SK-MEL-5 (cell line): ENCODE data around the gene SP100. TPM values are rescaled to one million over a fixed set of nuclear protein-coding genes. Genes with fewer than 3 reads are reported as not detected.
"Not testable (repeated sequence)": the region's sequence is repeated elsewhere in the genome, so short reads cannot be mapped to it uniquely, and the experiment has no call there.

ENCODE experiments used
- DNase-seq: peaks from one replicate; pipeline ENCODE4 v3.0.0-alpha.2; 2016; ENCODE audit warnings: low read depth, low spot score
- in situ Hi-C: cut with HindIII; loops from 2 replicates; pipeline ENCODE4 v1.10.0; 2016; ENCODE audit warnings: low sequenced_read_pairs, high pct_unique_total_duplicates, low pct_unique_long_range_greater_than_20kb
- total RNA-seq: library from RNA; depleted of rRNA; stranded (reverse); fragments of >200 nt; shearing (Covaris generic); gene quantifications from 2 replicates; pipeline ENCODE4 v1.2.3, GENCODE V29; 2014

Gene SP100
- total RNA-seq, 1 experiment from 2014 or later, result 44.3 TPM

GRCh38 chr2:230447455-230448451, 31.8 kb downstream of the SP100 start:
- DNase-seq, result no peak
- in situ Hi-C loops, result no loop called here

DNA sequence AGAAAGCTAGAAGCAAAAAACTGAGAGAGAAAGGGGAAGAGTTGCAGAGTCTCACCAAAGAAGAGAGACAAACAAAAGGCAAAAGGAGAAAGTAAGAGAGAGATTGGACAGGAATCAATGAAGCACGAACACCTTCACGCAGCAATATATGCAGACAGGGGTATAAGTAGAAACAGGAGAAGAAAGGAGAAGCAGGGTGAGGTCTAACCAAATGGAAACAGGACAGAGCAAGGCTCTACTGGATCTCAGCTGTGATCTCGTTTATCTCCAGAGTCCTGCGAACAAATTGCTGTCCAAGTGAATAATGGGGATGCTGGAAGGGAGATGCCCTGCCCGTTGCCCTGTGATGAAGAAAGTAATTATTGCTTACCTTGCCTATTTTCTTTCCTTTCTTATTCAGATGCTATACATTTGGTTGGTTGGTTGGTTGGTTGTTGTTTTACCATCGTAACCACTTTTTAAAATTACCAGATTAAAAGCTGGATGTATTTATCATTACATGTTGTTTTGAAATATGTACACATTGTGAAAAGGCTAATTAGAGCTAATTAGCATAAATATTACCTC, 34.0 kb downstream of the SP100 start:
- in situ Hi-C loops, result no loop called here
- no peak for DNase-seq

DNA sequence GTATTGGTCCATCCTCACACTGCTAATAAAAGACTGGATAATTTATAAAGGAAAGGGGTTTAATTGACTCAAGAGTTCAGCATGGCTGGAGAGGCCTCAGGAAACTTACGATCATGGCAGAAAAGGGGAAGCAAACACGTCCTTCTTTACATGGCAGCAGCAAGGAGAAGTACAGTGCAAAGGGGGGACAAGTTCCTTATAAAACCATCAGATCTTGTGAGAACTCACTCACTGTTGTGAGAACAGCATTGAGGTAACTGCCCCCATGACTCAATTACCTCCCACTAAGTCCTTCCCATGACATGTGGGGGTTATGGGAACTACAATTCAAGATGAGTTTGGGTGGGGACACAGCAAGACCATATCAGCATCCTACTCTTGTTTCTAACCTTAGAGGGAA, 37.0 kb downstream of the SP100 start:
- DNase-seq, result no peak
- in situ Hi-C loops, result no loop called here

DNA sequence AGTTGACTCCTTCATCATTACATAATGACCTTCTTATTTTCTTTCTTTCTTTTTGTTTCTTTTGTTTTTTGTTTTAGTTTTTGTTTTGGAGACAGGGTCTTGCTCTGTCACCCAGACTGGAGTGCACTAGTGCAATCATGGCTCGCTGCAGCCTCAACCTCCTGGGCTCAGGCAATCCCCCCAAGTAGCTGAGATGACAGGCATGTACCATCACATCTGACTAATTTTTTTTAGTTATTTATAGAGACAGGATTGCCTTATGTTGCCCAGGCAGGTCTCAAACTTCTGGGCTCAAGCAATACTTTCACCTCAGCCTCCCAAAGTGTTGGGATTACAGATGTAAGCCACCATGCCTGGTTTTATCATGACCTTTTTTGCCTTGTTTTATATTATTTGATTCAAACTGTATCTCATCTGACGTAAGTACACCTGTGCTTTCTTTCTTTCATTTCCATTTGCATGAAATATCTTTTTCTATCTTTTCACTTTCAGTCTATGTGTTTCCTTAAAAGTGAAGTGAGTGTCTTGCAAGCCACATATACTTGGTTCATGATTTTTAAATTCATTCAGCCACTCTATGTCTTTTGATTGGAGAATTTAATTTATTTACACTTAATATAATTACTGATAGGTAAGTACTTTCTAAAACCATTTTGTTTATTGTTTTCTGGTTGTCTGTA, 39.1 kb downstream of the SP100 start:
- no peak for DNase-seq
- in situ Hi-C loops, result no loop called here

DNA sequence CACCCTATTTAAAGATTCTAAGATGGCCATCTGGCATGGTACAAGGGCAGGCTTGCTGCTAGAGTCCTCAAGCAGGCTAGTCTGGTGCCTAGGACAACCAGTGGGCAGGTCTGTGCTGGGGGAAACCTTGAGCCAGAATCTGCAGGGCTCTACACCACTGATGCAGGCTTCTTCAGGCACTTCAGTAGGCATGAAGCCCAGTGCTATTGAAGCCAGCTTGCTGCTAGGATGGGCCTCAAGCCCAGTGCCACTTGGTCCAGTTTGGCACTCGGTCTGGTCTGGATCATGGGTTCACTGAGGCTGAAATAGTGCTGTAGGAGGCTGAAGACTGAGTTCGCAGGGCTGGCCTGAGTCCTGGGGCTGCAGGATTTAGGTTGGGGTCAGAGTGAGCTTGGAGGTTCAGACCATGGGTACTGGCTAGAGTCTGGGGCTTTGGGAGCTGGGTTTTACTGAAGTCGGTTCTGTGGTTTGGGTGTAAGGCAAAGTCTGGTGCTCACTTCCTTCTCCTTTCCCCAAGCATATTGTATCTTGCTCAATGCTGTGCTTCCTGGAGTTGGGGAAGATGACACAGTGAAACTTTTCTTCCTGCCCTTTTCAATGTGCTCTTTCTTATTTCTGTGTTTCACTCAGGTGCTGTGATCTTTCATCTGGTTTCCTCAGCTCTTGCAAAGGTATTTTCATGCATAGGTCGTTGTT, 41.2 kb downstream of the SP100 start:
- in situ Hi-C loops, result no loop called here
- no peak for DNase-seq

- in situ Hi-C loops, result no loop called here
- no peak for DNase-seq
These were observed 41.8 kb downstream of the SP100 start for GRCh38 chr2:230457793-230458192.

GRCh38 chr2:230459216-230459615, 43.2 kb downstream of the SP100 start:
- in situ Hi-C loops, result no loop called here
- no peak for DNase-seq

DNA sequence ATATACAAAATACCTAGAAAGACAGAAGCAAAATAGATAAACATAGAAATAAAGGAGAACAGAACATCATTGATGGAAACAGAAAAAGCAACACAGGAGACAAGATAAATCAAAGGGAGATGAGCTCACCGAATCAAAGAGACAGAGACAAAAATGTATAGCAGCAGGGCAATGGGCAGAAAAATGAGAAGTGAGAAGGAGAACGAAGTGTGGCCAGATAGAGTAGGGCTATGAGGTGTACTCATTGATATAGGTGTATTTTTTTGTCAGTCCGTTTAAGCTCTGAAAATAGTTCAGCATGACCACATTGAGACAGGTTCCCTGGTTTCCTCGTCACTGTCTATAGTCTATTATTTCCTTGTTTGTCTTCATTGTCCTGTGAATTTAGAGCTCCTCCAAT, 55.1 kb downstream of the SP100 start:
- DNase-seq, result no peak
- in situ Hi-C loops, result no loop called here

DNA sequence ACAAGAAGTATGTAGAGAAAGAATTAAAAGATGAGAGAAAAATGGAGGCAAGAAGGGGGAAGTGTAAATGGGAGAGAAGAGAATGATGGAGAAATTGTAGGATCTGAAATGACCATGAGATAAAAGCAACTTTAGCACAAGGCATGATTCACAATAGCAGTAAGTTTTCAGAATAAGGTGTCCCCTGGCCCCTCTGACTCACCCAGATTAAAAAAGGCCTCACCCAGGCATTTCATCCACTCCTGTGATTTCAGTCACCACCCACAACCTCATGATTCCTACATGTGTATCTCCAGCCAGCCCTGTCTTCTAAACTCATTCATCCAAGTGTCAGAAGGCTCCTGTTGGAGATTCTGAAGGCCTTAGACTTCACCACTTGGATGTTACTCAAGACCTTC, 56.6 kb downstream of the SP100 start:
- in situ Hi-C loops, result no loop called here
- DNase-seq, result no peak

DNA sequence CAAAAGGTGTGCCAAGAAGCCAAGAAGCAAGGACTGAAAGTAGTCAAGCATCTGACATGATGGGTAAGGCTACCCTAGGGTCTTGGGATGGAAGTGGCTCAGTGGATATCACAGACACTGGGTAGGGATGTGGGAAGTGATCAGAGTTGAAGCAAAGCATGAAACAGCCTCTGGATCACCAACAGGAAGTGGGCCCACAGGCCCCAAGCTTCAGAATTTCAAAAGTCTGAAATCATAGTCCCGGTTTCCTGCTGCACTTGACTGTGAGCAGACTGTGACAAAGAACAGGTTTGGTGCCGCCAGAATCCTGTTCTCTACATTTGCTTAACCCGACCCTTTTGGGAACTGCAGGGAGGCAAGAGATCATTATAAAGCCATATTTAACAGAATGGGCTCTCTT, 57.4 kb downstream of the SP100 start:
- in situ Hi-C loops, result no loop called here
- no peak for DNase-seq

DNA sequence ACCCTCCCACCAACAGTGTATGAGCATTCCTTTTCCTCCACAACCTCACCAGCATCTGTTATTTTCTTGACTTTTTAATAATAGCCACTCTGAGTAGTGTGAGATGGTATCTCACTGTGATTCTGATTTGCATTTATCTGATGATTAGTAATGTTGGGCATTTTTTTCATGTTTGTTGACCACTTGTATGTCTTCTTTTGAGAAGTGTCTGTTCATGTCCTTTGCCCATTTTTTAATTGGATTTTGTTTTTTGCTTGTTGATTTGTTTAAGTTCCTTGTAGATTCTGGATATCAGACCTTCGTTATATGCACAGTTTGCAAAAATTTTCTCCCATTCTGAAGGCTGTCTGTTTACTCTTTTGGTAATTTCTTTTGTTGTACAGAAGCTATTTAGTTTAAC, 59.1 kb downstream of the SP100 start:
- in situ Hi-C loops, result no loop called here
- DNase-seq, result no peak

DNA sequence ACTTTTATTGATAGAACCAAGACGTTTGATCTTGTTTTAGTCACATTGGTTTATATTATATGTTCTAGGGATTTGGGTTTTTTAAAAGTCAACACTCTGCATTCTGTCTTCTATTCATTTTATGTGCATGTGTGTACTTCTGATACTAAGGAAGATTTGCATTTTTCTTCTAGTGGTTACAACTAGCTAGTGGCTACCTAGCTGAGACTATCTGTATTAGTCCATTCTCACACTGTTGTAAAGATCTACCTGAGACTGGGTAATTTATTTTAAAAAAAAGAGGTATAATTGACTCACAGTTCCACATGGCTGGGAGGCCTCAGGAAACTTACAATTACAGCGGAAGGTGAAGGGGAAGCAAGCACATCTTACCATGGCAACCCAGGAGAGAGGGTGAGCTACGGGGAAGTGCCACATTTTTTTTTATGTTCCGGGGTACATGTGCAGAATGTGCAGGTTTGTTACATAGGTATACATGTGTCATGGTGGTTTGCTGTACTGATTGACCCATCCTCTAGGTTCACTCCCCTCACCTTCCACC, 69.9 kb downstream of the SP100 start:
- in situ Hi-C loops, result no loop called here
- no peak for DNase-seq

DNA sequence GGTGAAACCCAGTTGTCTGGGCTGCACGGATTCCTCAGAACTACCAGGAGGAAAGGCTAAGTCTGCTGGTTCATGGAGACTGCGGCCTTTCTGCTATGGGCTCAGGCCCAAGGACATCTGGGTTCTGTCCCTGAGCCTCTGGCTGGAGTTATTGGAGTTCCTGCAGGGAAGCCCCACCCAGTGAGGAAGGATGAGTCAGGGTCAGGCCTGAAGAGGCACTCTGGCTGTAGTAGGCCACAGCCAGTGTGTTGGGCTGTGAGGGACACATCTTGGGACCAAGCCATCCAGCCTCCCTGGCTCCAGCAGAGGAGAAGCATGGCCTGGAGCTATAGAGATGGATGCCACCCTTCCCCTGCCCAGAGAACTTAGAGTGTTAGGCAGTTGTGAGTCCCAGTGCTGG, 75.2 kb downstream of the SP100 start:
- DNase-seq, in situ Hi-C loops: not testable (repeated sequence)

- in situ Hi-C loops, result no loop called here
- DNase-seq, result no peak
These were observed 76.1 kb downstream of the SP100 start for GRCh38 chr2:230492107-230492506.

DNA sequence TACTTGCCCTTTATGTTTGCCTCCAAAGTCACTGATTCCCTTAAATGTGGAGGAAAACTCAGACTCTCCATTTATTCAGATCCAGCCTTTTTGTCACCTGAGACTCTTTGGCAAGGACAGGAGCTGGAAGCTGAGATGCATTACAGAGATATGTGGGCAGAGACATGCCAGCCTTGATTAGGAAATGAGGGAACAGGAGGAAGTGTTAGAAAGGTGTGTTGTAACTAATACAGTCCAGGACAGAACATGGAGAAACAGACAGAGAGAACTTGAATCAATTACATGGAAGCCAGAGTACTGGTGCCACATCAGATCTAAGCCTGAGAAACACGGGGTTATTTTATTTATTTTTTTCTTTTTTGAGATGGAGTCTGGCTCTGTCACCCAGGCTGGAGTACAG, 79.0 kb downstream of the SP100 start:
- in situ Hi-C loops, result no loop called here

DNA sequence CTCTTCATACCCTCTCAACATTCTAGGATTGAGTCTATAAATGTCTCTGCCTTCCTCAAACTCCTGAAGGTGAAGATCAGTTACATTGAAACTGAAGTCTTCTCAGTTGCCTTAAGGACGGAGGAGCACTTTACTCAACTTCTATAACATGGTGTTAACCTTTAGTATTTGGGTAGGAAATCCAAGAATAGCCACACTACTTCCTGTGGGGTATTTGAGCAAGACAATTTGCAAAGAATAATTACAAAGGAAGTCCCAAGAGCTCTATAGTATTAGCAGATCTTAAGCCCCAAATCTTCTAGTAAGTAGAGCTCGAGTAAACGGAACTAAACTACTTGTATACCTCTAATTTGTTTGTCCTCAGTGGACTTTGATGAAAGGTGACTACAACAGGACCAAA, 80.9 kb downstream of the SP100 start:
- in situ Hi-C loops, result no loop called here
- no peak for DNase-seq

More for the DNA sequence above, 79.0 kb downstream of the SP100 start:
- no peak for DNase-seq

DNA sequence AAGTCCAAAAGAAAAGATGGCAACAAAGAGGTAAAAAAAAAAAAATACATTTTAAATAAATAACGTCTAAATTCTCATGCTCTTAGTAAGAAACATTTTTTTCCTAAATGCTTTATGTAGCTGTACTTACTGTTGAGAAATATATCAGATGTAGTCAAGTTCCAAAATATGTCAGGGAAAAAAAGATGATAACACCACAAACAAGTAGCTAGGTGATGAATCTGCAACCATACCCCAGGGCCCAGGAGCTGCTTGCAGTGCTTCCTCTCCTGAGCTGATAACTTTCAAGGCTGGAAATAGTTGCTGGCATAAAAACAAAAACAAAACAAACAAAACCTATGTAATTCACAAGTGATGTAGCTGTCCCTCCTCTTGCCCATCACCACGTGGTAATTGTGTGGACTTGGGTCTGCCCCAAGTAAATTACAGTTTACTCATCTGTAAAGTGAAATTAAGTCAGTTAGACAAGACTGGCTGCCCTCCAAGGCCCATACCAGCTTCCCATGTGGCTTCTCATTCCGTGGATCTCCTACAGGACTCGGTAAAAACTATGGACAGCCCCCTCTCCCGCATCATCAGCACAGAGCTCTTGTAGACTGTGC, 82.6 kb downstream of the SP100 start:
- DNase-seq, result no peak
- in situ Hi-C loops, result no loop called here
